ENCODE results near the gene SYT17.

Gene SYT17

DNA sequence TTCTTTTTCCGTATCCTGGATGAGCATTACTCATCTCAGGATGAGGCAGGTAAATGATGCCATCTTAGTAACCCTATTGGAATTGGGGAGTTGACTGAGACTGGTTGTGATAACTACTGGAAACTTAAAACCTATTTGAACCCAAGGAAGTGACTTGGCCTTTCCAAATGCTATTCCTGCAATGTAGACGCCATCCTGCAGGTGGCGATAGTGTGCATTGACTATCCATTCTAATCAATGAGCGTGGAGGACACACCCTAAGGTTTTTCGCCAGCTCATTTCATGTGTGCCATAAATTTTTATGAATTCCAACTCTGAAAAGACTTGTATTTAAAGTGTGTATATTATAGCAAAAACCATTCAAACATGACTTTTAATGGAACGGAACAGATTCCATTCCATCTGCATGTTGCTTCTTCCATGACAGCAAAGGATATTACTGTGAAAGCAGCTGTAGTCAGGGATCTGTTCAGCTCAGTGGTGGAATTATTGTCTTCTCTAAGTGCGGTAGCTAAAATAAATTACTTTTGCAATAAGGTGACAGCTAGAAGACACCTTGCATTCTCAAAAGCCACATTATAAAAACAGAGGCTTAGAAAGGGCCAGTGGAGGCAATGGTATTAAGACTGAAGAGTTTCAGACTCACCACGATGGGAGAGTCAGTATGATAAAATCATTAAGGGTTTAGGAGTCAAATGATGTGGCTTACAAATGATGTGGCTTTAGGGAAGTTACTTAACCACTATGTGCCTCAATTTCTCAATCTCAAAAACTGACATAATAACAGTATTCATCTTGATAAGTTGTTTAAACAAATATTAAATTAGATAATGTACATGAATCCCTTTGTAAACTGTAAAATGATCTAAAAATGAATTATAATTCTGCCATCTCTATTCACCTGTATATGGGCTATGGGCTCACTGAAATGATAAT, 55.5 kb downstream of the SYT17 start:
- DNase-seq (ENCODE audit: low spot score): peak; percentile 66

DNA sequence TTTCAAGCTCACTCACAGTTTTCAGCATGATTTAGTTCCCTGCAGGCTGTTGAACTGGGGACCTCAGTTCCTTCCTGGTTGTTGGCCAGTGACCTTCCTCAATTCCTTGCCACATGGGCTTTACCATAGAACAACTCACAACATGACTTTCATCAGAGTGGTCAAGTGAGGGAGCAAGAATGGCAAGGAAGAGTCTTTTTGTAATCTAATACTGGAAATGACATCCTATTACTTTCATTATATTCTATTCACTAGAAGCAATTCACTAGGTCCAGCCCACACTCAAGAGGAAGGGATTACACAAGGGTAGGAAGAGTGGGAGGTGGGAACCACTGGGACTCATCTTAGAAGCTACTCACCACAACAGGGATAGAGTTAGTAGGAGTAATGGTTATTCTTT, 57.6 kb downstream of the SYT17 start:
- no peak for DNase-seq (ENCODE audit: low spot score)

DNA sequence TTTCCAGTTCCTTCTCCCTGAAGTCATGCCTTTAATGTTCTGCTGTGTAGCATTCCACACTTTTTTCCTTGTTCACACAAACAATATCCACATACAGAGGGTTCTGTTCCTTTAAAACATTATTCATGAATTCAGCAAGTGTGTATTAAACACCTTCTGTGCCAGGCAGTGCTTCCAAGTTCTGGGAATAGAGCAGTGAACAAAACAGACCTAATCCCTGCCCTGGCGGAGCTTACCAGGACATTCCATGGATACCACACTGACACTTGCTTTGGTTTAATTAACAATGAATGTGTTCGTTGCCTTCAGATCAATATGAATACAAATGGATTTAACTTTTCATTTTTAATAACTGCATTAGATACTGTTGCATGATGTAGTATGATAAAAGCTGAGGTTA, 59.6 kb downstream of the SYT17 start:
- no peak for DNase-seq (ENCODE audit: low spot score)

DNA sequence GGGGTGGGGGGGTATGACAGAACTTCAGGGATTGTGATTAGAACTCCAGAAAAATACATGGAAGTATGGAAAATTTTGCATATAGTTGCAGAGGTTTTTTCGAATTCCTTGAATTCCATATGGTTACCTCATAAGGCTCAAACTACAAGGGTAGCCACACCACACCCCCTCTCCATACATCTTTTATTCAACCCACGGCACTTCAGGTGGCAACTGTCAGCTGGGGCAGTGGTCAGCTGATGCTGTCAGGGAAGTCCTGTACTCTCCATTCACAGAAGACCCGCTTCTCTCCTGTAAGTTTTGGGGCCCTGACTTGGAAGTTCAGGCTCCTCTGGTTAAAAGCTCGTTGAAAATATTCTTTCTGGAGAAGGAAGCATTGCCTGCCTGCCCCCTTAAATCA, 60.0 kb downstream of the SYT17 start:
- DNase-seq (ENCODE audit: low spot score): no peak

DNA sequence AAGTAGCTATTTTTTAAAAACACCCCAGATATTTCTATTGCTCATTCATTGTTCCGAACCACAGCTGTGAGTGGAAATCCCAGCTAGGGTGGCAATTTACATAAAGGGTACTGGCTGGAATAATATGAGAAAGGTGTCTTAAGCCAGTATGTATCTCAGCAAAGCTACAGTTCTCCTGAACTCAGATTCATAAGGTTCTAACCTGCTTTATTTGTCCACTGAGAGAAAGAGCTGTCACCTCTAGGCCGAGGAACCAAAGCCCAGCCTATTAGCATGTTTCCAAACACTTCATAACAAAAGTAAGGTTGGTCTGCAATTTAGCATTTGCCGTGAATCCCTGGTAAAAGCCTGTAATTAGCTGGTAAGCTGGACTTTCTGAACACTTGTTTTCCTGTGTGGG, 60.5 kb downstream of the SYT17 start:
- no peak for DNase-seq (ENCODE audit: low spot score)

DNA sequence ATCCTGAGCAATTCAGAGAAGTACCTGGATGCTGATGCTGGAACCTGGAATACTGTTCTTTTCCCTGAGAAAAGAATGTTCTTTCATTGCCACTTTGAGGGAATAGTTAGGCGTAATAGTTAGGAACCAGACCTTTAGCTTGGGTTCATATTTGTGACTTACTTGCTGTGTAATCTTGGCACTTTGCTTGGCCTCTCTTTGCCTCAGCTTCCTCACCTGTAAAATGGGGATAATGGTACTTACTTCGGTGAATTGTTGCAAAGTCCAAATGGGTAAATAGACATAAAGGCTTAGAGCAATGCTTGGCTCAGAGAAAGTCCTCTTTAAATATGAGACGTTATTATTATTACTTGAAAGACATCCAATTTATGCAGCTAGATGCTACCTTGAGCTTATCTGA, 62.5 kb downstream of the SYT17 start:
- no peak for DNase-seq (ENCODE audit: low spot score)

DNA sequence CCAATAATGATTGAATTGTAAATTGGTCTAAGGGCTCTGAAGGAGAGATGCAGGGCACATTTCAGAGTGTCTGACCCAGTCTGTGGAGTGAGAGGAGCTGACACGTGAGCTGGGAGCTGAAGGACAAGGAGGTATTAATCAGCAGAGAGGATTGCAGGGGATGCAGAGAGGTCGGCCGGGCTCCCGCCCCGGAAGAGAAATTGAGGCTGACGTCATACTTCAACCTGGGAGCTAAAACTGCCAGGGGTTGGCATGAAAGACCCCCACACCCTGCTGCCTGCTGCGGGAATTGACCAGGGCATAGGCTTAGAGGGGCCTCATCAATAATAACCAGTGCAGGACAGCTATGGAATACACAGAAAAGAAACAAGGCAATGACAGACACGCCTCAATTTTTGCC, 63.8 kb downstream of the SYT17 start:
- DNase-seq (ENCODE audit: low spot score): no peak

DNA sequence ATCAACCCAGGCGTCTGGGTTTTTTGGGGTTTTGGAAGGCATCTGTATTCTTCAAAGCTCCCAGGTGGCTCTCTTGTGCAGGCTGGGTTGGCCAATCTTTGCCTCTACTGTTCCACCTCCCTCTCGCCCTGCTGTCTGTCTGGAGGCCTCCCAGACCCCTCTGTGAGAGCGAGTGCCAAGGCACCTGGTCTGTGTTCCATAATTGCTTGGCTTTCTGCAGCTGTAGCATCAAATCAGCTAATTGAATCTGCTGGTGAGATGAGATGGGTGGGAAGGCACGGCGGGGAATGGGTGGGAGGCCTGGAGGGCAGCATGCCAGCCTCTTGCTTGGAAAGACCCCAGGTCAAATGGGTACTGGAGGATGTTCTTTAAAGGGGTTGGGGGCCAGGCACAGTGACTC, 64.9 kb downstream of the SYT17 start:
- no peak for DNase-seq (ENCODE audit: low spot score)

DNA sequence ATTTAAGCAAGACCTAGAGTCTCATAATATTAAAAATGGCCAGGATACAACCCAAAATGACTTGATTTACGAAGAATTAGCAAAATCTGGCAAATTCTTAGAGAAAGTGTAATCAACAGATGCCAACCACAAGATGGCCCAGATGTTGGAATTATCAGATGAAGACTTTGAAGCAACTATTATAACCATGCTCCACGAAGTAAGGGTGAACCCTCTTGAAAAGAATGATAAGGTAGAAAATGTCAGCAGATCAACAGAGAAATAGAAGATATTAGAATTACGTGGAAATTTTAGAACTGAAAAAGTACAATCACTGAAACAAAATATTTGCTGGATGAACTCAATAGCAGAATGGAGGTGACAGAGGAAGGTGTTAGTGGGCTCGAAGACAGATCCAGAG, 67.4 kb downstream of the SYT17 start:
- DNase-seq (ENCODE audit: low spot score): no peak

DNA sequence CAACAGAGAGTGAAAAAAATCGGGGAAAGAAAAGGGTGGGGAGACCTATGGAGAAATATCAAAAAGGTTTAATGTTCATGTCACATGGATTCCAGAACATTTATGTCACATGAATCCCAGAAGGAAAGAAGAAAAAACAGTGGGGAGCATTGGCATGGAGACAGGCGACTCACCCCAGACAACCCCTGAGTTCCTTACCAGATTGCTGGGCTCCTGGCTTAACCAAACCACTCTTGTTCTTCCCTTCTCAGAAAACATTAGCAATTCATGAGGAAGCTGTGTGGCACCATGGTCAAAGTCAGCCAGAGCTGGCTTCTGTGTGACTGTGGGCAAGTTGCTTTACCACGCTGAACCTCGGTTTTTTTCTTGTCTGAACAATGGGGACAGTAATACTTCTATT, 67.8 kb downstream of the SYT17 start:
- no peak for DNase-seq (ENCODE audit: low spot score)

DNA sequence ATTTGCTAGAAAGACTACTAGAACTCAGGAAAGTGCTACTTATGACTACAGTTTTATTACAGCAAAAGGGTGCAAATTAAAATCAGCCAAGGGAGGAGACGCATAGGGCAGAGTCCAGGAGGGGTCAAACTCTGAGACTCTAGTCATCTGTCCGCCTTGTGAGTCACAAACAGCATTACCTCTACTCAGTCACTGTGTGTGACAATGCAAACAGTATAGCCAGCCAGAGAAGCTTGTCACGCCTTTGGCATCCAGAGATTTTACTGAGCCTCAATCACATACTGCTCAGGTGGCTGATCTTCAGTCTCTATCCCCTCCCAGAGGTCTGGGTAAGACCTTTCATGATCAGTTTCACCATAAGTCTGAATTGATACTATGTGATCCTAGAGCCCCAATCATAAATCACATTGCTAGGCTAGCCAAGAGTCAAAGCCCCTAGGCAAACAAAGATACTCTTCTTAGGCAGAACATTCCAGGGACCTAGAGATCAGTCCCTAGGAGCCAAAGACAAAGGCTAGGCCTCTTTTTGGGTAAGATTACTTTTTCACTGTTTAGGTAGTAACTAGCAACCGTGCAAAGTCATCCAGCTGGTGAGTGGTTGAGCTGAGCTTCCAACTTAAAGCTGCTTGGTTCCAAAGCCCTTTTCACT, 68.6 kb downstream of the SYT17 start:
- DNase-seq (ENCODE audit: low spot score): no peak

DNA sequence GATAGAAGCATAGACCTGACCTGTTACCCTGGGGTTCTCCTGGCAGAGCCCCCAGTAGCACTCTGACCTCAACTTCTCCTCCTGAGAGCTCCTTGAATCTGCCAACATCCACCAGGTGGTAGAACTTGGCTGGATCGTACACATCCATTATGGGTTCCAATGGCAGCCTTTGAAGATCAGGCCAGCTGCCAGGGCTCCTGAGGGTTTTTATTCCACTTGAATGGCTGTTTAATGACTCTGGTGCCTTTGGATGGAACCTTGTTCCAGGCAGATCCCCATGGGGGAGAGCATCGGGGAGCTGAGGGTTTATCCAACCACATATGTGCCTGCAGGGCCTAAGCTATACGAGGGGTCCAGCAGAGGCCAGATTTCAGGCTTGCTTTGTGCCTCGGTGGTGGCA, 70.4 kb downstream of the SYT17 start:
- no peak for DNase-seq (ENCODE audit: low spot score)

DNA sequence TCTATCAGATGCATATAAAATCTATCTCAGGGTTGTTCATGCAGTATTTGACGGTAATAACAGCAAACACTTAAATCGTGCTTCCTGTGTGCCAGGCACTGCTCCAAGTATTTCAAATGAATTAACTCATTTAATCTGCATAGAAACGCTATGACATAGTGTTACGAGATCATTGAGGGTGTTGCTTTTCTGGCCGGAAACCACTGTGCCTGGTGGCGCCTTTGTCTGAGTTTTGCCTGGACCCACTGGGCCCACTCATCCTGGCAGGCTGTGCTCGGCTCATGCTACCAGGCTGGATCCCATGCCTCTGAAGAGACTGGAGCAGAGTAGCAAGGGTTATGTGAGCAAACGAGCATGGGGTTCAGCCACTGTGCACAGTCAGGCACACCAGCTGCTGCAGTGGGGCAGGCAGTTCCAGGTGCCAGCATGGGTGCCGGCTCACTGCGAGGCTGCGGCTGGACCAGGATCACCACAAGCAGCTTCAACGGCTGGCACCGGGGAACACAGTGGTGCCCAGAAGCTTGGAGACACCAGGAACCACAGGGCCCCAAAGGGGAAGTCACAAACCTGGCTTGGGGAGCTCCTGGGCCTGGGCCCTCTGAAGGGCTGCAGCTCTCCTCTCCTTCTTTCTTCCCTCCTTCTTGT, 71.6 kb downstream of the SYT17 start:
- DNase-seq (ENCODE audit: low spot score): no peak

DNA sequence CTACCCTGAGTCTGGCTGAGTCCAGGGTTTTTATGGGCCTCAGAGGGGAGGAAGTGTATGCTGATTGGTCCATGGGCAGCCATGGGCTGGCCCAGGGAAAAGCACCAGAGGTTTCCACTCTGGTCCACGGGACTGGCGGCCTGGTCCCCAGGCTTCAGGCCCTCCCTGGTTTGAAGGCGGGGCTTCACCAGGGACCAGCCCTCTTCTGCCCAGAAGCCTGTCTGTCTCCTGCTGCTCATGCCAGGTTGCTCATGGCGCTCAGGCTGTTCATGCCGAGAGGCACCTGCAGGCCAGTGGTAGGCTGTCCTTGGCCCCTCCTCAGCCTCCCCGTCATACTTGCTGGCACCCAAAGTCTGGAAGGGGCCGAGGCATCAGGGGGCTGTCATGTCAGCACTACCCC, 72.5 kb downstream of the SYT17 start:
- no peak for DNase-seq (ENCODE audit: low spot score)

DNA sequence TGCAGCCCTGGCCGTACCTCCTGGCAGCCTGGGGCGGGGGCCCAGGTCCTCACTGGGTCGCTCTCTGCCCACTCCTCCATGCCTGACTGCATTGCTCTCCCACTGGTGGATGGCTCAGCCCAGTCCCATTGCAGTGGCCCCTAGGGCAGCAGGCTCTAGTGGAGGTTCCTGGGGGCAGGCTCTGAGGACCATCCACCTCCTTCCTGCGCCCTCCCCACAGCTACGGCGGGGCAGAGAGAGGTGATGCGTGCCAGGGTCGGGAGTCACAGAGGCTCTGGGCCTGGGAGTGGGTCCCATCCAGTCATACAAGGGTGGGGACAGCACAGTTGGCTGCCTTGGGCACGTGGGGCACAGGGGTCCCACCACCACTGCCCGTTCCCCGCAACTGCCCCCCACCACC, 73.5 kb downstream of the SYT17 start:
- no peak for DNase-seq (ENCODE audit: low spot score)

DNA sequence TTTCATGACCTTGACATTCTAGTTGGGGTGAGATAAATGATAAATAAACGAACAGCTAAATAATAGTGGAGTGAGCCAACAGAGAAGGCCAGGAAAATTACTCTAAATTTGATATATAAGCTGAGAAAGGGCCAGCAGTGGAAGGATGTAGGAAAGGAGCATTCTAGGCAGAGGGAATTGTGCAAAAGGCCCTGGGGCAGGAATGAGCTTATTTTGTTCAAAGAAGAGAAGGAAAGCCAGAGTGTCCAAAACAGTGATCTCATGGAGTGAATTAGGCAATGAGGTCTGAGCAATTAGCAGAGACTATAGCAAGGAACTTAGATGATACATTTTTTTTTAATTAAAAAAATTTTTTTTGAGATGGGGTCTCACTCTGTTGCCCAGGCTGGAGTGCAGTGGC, 74.1 kb downstream of the SYT17 start:
- DNase-seq (ENCODE audit: low spot score): no peak

DNA sequence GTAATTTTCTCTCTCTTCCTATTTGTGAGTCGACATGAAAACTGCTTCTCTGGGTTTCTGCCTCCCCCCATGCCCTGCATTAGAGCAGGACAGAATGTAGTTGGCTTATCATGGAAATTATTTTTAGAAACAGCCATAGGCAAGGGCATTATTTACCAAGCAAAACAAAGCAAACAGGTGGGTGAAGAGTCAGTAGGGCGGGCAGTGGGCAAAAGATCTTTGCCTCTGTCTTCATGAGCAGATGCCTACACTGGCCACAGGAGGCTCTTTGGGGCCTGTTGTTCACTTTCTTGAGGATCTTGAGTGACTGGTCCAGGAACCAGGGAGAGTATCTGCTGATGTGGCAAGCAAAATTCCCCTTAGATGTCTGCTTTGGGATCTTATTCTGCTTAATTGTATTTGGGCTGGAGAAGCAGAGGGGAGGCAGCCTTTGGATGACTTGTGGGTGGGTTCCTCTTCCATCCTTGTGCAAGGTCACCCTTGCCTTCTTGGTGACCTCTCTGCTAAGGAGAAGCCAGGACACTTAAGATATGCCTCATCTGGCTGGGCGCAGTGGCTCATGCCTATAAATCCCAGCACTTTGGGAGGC, 75.0 kb downstream of the SYT17 start:
- DNase-seq (ENCODE audit: low spot score): no peak

DNA sequence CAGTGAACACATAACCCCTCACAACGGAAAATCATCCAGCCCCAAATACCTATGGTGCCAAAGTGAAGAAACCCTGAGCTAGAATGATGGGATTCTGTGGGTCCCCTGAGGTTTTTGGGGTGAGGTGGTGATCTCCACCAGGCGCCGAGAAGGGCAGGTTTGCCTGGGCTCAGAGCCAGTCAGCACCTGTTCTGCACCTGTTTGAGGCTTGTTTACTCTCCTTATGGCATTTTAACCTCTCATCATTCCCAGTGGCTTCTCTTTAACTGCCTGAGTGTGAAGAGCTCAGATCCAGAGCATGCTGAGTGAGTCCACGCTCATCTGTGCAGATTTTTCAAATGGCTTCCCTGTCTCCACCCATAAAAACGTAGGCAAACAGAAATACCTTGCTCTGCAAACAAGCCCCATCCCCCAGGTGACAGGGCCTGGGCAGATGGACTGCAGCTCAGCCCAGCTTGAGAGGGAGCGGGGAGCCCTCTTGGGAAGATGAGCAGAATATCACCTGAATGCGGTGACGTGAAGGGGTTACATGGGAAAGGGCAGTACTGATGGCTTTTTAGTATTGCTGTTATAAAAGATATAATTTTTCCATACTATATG, 77.4 kb downstream of the SYT17 start:
- no peak for DNase-seq (ENCODE audit: low spot score)

DNA sequence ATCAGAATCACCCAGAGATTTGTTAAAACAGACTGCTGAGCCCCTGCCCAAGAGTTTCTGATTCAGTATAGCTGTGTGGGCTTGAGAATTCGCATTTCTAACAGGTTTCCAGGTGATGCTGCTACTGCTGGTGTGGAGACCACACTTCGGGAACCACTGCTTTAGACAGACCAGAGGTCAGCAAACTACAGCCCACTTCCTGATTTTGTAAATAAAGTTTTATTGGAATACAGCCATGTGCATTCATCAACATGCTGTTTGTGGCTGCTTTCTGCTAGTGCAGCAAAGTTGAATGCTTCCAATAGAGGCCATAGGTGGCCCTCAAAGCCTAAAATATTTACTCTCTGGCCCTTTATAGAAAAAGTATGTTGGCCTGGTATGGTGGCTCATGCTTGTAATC, 84.9 kb downstream of the SYT17 start:
- no peak for DNase-seq (ENCODE audit: low spot score)

DNA sequence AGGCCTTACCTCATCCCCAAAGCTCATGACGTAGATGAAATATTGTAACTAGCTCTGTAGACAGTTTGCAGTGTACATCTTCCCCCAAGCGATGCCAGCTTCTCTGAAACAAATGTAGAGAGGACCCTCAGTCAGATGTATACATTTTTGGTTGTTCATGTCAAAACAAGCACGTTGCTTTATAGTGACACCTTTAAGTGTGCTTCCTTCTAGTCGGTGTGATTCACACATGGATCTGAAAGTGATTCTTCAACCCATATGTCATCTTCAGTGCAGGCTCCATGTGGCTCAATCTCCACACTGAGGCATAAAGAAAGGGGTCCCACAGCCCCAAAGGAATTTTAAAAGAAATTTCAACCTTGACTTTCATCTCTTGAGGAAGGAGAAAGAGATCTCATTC, 86.6 kb downstream of the SYT17 start:
- no peak for DNase-seq (ENCODE audit: low spot score)

DNA sequence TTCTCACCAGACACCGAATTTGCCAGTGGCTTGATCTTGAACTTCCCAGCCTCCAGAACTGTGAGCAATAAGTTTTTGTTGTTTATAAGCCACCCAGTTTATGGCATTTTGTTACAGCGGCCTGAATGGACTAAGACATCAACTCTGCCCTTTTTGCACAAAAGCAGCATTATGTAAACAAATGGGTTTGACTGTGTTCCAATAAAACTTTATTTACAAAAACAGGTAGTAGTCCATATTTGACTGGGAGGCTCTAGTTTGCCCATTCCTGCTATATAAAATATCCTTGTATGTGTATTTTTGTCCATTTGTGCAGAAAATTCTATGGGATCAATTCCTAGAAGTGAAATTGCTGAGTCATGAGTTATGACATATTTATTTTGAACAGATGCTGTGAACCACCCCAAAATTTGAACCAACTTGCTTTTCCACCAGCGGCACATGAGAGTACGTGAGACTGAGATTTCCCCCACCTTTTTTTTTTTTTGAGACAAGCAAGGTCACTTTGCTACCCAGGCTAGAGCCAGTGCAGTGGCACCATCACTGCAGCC, 96.2 kb downstream of the SYT17 start:
- no peak for DNase-seq (ENCODE audit: low spot score)

DNA sequence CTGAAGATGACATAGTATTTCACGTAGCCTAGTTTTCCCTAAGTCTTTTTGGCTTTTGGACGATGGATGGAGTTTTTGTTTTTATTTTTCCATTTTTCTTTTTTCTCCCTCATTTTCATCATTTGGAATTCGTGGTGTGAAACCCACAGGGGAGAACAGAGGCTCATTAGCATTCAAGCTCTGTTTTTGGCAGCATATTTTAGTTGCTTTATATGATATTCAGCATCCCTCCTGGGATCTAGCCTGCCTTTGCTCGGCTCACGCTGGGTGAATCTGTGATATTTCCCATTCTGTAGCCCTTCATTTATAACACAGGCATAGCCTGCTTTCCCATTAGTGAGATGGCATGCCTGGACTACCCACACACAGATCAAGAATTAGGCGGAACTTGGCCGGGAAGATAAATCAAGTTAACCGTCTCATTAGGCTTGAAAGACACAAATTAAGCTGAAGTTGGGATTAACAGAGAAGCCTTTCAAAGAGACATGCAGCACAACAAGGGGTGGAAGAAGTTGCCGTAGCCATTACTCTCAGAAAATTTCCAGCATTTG, 97.4 kb downstream of the SYT17 start:
- no peak for DNase-seq (ENCODE audit: low spot score)
